ENCODE results near the gene C13orf46. TPM values are rescaled to one million over a fixed set of nuclear protein-coding genes. Genes with fewer than 3 reads are reported as not detected.
A peak's percentile ranks its signal among the peaks of the same experiment; 100 is the strongest.
"Not testable (repeated sequence)": the region's sequence is repeated elsewhere in the genome, so short reads cannot be mapped to it uniquely, and the experiment has no call there.

Gene C13orf46
- total RNA-seq, 1 donor from 2014 or later = 0.48 TPM

GRCh38 chr13:113926301-113926761, 47.5 kb downstream of the C13orf46 start:
- peak; percentile 77 for DNase-seq (ENCODE audit: low spot score)

GRCh38 chr13:113924184-113924901, 49.5 kb downstream of the C13orf46 start:
- DNase-seq (ENCODE audit: low spot score) = no peak

GRCh38 chr13:113923376-113924063, 50.4 kb downstream of the C13orf46 start:
- no peak for DNase-seq (ENCODE audit: low spot score)

GRCh38 chr13:113922412-113923118, 51.3 kb downstream of the C13orf46 start:
- peak; percentile 32 for DNase-seq (ENCODE audit: low spot score)

GRCh38 chr13:113921763-113922162, 52.1 kb downstream of the C13orf46 start:
- no peak for DNase-seq (ENCODE audit: low spot score)

GRCh38 chr13:113920606-113921286, 53.1 kb downstream of the C13orf46 start:
- DNase-seq (ENCODE audit: low spot score) = no peak

- DNase-seq (ENCODE audit: low spot score) = peak; percentile 45
These were observed 53.9 kb downstream of the C13orf46 start for GRCh38 chr13:113919761-113920559.

- DNase-seq (ENCODE audit: low spot score) = no peak
These were observed 54.7 kb downstream of the C13orf46 start for GRCh38 chr13:113918981-113919701.

- DNase-seq (ENCODE audit: low spot score) = no peak
These were observed 55.3 kb downstream of the C13orf46 start for GRCh38 chr13:113918580-113918979.

GRCh38 chr13:113917594-113918371, 56.1 kb downstream of the C13orf46 start:
- no peak for DNase-seq (ENCODE audit: low spot score)

- no peak for DNase-seq (ENCODE audit: low spot score)
These were observed 56.8 kb downstream of the C13orf46 start for GRCh38 chr13:113917096-113917495.

GRCh38 chr13:113916330-113916815, 57.5 kb downstream of the C13orf46 start:
- DNase-seq (ENCODE audit: low spot score) = no peak

- no peak for DNase-seq (ENCODE audit: low spot score)
These were observed 58.0 kb downstream of the C13orf46 start for GRCh38 chr13:113915786-113916329.

GRCh38 chr13:113915012-113915763, 58.7 kb downstream of the C13orf46 start:
- DNase-seq (ENCODE audit: low spot score) = no peak

- DNase-seq (ENCODE audit: low spot score) = no peak
These were observed 59.4 kb downstream of the C13orf46 start for GRCh38 chr13:113914333-113915011.

- DNase-seq (ENCODE audit: low spot score) = not testable (repeated sequence)
These were observed 60.0 kb downstream of the C13orf46 start for GRCh38 chr13:113913838-113914237.

- DNase-seq (ENCODE audit: low spot score) = not testable (repeated sequence)
These were observed 60.5 kb downstream of the C13orf46 start for GRCh38 chr13:113913408-113913807.

GRCh38 chr13:113912596-113912995, 61.3 kb downstream of the C13orf46 start:
- DNase-seq (ENCODE audit: low spot score) = no peak

All from umbilical cord (tissue), 2 donors.